Esophagus muscularis mucosa (tissue), 3 donors: ENCODE data around the gene CNTNAP1.

Source experiments
- CTCF ChIP-seq, 3 experiments: fragments of 200-600 bp in 2 of 3; fragments of 450-650 bp in 1 of 3; sonication (generic) in 2 of 3; IDR thresholded peaks; one replicate each; pipeline ENCODE4 v1.5.1; 2017 to 2019; ENCODE audit warnings: antibody characterized with exemption in 3 of 3, mild to moderate bottlenecking in 2 of 3, moderate library complexity in 1 of 3
- POLR2A ChIP-seq: fragments of 450-650 bp; IDR thresholded peaks from one replicate; pipeline ENCODE4 v1.6.1; 2017; ENCODE audit warnings: antibody characterized with exemption, moderate library complexity, mild to moderate bottlenecking, low read depth
- POLR2AphosphoS5 ChIP-seq, 2 donors: sonication (generic); formaldehyde crosslinking; IDR thresholded peaks; one replicate each; pipeline ENCODE4 v1.6.1; 2017; ENCODE audit warnings: antibody characterized with exemption in 2 of 2

GRCh38 chr17:42702446-42702845 is 20.1 kb downstream of the CNTNAP1 start:
- TF ChIP-seq CTCF (IDR thresholded peaks at IDR 0.05) (no peak), POLR2A (no peak), POLR2AphosphoS5 (IDR thresholded peaks at IDR 0.05) (no peak)
